ENCODE results near the gene DDI2. TPM values are rescaled to one million over a fixed set of nuclear protein-coding genes. Genes with fewer than 3 reads are reported as not detected.
A peak's percentile ranks its signal among the peaks of the same experiment; 100 is the strongest.

Gene DDI2
- polyA plus RNA-seq, 1 donor (not counting 4 experiments of a cell fraction or from before 2014, with no cell fraction given), result 11.5 TPM

GRCh38 chr1:15680561-15681348 is 63.5 kb downstream of the DDI2 start:
- Histone ChIP-seq H3K4me1 (ENCODE audit: control insufficient read depth, extremely low read depth, insufficient read depth, low read length) (peaks cover 50% of the 10 kb centered on the region), H4K20me1 (ENCODE audit: control insufficient read depth, extremely low read depth, insufficient read depth, low read length) (no peaks in the 10 kb centered on the region), H3K9me3 (ENCODE audit: control insufficient read depth, low read depth, low read length) (no peaks in the 10 kb centered on the region), H3K4me3 (ENCODE audit: control insufficient read depth in 2 of 3, extremely low read depth in 1 of 3, insufficient read depth in 2 of 3, low read depth in 1 of 3, low read length in 3 of 3) (peak overlapping the region in 2 of 3 experiments; percentile 36 to 43), H2AFZ (ENCODE audit: control insufficient read depth, low read length) (peak overlapping the region; percentile 56), H3K9ac (ENCODE audit: control insufficient read depth, extremely low read depth, insufficient read depth, low read length) (peak overlapping the region; percentile 73), H3K9me1 (ENCODE audit: control insufficient read depth, extremely low read depth, insufficient read depth, low read length) (no peaks in the 10 kb centered on the region), H3K27me3 (ENCODE audit: control insufficient read depth, extremely low read depth, insufficient read depth, low read length) (no peaks in the 10 kb centered on the region), H3K4me2 (ENCODE audit: control insufficient read depth, extremely low read depth, insufficient read depth, low read depth, low read length) (peak overlapping the region; percentile 79), H3K36me3 (ENCODE audit: control insufficient read depth in 2 of 2, extremely low read depth in 1 of 2, insufficient read depth in 2 of 2, low read length in 2 of 2) (no peaks in the 10 kb centered on the region), H3K79me2 (ENCODE audit: control insufficient read depth, insufficient read depth, low read length) (peaks cover 16% of the 10 kb centered on the region), H3K27ac (ENCODE audit: control insufficient read depth, insufficient read depth, low read length) (peak overlapping the region; percentile 99)
- TF ChIP-seq EZH2 (IDR thresholded peaks at IDR 0.05; ENCODE audit: low read length), result no peak
- no peak for TF ChIP-seq CTCF (optimal IDR thresholded peaks at IDR 0.05 in 1 of 3, IDR thresholded peaks at IDR 0.05 in 1 of 3, conservative IDR thresholded peaks at IDR 0.05 in 1 of 3; ENCODE audit: extremely low read depth in 1 of 3, insufficient read depth in 2 of 3, low read length in 3 of 3)
- FAIRE-seq (peak; percentile 86), DNase-seq (ENCODE audit: low read depth, low spot score) (peak; percentile 93)
- dilution Hi-C loops (cut with MboI; ENCODE audit: extremely low pct_ligation_motif_present, low sequenced_read_pairs), result no loop called here

DNA sequence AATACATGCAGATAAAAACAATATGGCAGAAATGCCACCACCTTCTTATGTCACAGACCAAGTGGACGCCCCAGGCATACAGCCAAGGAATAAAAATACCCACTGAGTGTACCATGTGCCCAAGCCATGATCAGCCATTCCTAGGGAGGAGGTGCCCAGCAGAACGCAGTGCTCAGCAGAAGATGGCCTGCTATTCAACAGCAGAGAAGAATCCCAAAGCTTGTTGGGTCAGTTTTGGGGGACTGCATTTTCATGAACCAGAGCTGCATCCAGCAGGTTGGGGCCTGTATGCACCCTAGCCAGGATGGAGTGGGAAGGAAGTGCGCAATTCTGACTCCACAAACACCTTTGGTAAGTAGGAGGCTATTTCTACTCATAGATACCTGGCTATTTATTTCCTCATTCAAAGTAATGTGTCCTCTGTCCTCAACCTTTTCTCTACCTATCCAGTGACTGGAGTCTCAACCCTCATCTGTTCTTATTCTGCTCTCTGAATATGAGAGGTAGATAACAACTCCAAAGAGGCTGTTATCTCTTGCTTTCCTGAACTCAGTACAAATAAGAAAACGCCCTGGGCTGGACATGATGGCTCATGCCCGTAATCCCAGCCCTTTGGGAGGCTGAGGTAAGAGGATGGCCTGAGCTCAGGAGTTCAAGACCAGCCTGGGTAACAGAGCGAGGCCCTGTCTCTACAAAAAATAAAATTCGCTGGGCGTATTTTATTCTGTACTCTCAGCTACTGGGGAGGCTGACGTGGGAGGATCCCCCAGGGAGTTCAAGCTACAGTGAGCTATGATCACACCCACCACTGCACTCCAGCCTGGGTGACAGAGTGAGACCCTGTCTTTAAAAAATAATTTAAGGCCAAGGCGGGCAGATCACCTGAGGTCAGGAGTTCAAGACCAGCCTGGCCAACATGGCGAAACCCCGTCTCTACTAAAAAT is 64.4 kb downstream of the DDI2 start:
- peak overlapping the region; percentile 99 for H3K27ac ChIP-seq (ENCODE audit: control insufficient read depth, insufficient read depth, low read length)
- FAIRE-seq, result peak; percentile 93
- peak overlapping the region; percentile 73 for H3K9ac ChIP-seq (ENCODE audit: control insufficient read depth, extremely low read depth, insufficient read depth, low read length)
- H3K4me2 ChIP-seq (ENCODE audit: control insufficient read depth, extremely low read depth, insufficient read depth, low read depth, low read length), result peak overlapping the region; percentile 79
- H3K4me1 ChIP-seq (ENCODE audit: control insufficient read depth, extremely low read depth, insufficient read depth, low read length), result peaks cover 55% of the 10 kb centered on the region
- H3K9me3 ChIP-seq (ENCODE audit: control insufficient read depth, low read depth, low read length), result no peaks in the 10 kb centered on the region
- dilution Hi-C loops (cut with MboI; ENCODE audit: extremely low pct_ligation_motif_present, low sequenced_read_pairs), result no loop called here
- no peaks in the 10 kb centered on the region for H3K36me3 ChIP-seq (ENCODE audit: control insufficient read depth in 2 of 2, extremely low read depth in 1 of 2, insufficient read depth in 2 of 2, low read length in 2 of 2)
- H3K4me3 ChIP-seq (ENCODE audit: control insufficient read depth in 2 of 3, extremely low read depth in 1 of 3, insufficient read depth in 2 of 3, low read depth in 1 of 3, low read length in 3 of 3), result peak overlapping the region in 2 of 3 experiments; percentile 36 to 43
- no peaks in the 10 kb centered on the region for H3K27me3 ChIP-seq (ENCODE audit: control insufficient read depth, extremely low read depth, insufficient read depth, low read length)
- H3K9me1 ChIP-seq (ENCODE audit: control insufficient read depth, extremely low read depth, insufficient read depth, low read length), result no peaks in the 10 kb centered on the region
- no peak overlapping the region for H2AFZ ChIP-seq (ENCODE audit: control insufficient read depth, low read length)
- DNase-seq (ENCODE audit: low read depth, low spot score), result peak; percentile 68
- peaks cover 25% of the 10 kb centered on the region for H3K79me2 ChIP-seq (ENCODE audit: control insufficient read depth, insufficient read depth, low read length)
- TF ChIP-seq CTCF (optimal IDR thresholded peaks at IDR 0.05 in 1 of 3, IDR thresholded peaks at IDR 0.05 in 1 of 3, conservative IDR thresholded peaks at IDR 0.05 in 1 of 3; ENCODE audit: extremely low read depth in 1 of 3, insufficient read depth in 2 of 3, low read length in 3 of 3) (no peak), EZH2 (IDR thresholded peaks at IDR 0.05; ENCODE audit: low read length) (no peak)
- peaks cover 3% of the 10 kb centered on the region for H4K20me1 ChIP-seq (ENCODE audit: control insufficient read depth, extremely low read depth, insufficient read depth, low read length)

Measured in keratinocyte (primary cell).